ENCODE measurements around the gene BLOC1S2.
"Not testable (repeated sequence)": the region's sequence is repeated elsewhere in the genome, so short reads cannot be mapped to it uniquely, and the experiment has no call there.

BLOC1S2 gene

GRCh38 chr10:100286051-100287033 lies at the start of gene BLOC1S2:
Gene BLOC1S2 (minus strand): TSS chr10:100286680. CDS start chr10:100286659, 21 bp downstream.
- peak; percentile 52 for DNase-seq (ENCODE audit: low read depth, low spot score)

DNA sequence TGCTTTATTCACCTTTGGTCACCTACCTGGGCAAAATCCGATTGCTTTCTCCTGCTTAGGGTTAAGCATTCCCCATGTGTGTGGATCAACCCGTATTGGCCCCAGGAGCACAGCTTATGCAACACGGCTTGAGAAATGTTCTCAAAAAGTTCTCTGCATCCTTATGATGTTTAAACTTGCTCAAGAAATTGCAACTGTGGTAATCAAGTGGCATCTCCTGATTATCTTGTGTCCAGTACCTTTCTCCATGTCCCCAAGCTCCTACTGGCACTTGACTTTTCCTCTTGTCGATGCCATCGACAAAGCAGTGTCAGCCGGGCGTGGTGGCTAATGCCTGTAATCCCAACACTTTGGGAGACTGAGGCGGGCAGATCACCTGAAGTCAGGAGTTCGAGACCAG lies 48.3 kb upstream of the BLOC1S2 start:
- DNase-seq (ENCODE audit: low read depth, low spot score) = no peak

DNA sequence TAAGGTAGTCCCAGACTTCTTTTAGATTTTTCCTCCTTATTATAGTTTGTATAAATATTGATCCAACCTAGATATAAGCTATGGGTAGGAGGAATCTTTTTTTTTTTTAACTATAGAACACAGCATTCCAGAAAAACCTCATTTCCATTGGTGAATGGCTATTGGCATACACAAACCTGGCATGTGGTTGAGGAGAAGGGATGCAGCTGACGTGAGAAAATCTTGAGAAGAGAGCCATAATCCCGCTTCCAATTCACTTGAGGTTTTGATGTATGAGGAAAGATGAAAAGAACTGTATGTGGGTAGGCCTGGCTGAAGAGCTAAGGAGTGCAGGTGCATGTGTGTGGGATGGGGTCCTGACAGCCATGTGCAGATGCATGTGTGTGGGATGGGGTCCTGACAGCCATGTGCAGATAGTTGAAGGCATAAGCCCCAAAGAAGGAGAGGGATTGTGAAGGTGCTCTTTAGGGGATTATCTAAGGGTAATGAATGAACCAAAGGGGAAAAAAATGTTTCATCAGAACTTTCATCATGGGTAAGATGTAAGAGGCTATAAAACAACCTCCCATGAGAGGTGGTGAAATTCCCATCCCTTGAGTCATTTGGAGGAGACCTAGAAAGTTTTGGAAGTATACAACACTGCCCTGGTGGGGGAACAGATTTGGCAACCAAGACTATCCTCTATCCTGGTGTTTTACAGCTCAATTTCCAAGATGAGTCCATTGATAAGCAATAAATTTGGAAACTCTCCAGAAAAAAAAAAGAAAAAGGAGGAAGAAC lies 47.4 kb upstream of the BLOC1S2 start:
- no peak for DNase-seq (ENCODE audit: low read depth, low spot score)

DNA sequence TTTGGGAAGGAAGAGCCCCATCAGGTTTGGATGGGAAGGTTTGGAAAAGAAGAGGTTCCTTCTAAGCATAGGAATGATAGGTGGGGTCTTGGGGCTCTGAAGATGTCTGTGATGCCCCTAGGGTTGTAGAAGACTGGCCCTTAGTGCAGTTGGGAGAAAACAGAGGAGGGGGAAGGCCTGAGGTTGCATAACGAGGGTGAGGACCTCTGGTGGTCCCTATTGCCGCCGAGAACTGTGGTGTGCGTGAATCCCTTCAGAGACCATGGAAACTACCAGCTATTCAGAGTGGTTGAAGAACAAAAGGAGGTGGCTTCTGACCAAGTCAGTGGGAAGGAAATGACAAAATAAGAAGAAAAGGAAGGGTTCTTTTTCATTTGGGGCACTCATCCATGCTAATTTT lies 46.6 kb upstream of the BLOC1S2 start:
- no peak for DNase-seq (ENCODE audit: low read depth, low spot score)

- DNase-seq (ENCODE audit: low read depth, low spot score) = no peak
Measured at GRCh38 chr10:100330079-100330478, 43.6 kb upstream of the BLOC1S2 start, which contains the start of gene PKD2L1. Gene PKD2L1 (minus strand): TSS chr10:100330228. CDS start chr10:100330103, 125 bp downstream.

GRCh38 chr10:100328198-100328597 lies 41.7 kb upstream of the BLOC1S2 start:
- no peak for DNase-seq (ENCODE audit: low read depth, low spot score)

GRCh38 chr10:100327718-100328009 lies 41.2 kb upstream of the BLOC1S2 start:
- no peak for DNase-seq (ENCODE audit: low read depth, low spot score)

DNA sequence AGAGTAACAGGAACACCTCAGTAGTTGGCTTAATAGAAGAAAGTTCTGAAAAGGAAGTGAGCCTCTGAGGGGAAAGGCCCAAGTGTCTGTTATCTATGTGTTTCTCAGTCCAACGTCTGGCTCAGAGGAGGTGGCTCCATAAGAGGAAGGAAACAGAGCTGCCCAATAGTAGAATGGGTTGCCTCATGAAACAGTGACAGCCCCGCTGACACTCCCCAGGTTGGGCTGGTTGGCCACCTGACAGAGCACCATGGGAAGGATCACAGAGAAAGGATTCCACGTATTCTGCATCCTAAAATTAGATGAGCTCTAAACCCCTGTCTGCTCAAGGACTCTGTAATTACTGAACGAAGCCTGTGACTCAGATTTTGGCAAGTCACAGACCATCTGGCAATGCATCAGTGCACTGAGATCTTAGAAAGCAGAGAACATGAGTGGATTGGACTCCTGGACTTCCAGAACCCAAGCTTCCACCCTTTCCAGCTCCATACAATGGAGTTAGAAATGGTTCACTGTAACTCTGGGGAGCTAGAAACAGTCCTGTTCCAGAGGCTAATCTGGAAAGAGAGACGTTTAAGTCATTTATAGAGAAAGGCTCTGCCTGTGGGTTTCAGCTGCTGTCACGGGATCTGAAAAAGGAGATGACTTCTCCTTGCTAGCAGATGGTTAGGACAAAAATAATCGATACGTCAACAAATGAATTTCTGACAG lies 40.7 kb upstream of the BLOC1S2 start:
- no peak for DNase-seq (ENCODE audit: low read depth, low spot score)

- no peak for DNase-seq (ENCODE audit: low read depth, low spot score)
Measured at GRCh38 chr10:100325158-100325557, 38.7 kb upstream of the BLOC1S2 start.

GRCh38 chr10:100319707-100320402 lies 33.4 kb upstream of the BLOC1S2 start:
- DNase-seq (ENCODE audit: low read depth, low spot score) = no peak

DNA sequence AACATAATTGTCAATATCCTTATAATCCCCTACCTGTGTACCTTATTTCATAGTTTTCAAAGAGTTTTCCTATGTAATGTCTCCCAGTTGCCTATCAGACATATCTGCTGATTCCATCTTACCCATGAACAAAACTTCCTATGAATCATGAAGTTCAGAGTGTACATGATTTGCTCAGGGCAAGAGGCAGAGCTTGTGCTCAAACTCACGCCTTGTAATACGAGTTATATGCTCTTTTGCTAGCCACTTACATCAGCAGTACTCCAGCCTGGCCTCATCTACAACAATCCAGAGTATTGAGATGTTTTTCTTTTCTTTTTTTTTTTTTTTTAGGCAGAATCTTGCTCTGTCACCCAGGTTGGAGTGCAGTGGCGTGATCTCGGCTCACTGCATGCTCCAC lies 31.7 kb upstream of the BLOC1S2 start:
- no peak for DNase-seq (ENCODE audit: low read depth, low spot score)

- no peak for DNase-seq (ENCODE audit: low read depth, low spot score)
Measured at GRCh38 chr10:100315615-100316014, 29.1 kb upstream of the BLOC1S2 start.

- no peak for DNase-seq (ENCODE audit: low read depth, low spot score)
Measured at GRCh38 chr10:100311298-100311697, 24.8 kb upstream of the BLOC1S2 start.

- no peak for DNase-seq (ENCODE audit: low read depth, low spot score)
Measured at GRCh38 chr10:100307684-100308083, 21.2 kb upstream of the BLOC1S2 start.

- DNase-seq (ENCODE audit: low read depth, low spot score) = no peak
Measured at GRCh38 chr10:100306861-100307260, 20.4 kb upstream of the BLOC1S2 start.

DNA sequence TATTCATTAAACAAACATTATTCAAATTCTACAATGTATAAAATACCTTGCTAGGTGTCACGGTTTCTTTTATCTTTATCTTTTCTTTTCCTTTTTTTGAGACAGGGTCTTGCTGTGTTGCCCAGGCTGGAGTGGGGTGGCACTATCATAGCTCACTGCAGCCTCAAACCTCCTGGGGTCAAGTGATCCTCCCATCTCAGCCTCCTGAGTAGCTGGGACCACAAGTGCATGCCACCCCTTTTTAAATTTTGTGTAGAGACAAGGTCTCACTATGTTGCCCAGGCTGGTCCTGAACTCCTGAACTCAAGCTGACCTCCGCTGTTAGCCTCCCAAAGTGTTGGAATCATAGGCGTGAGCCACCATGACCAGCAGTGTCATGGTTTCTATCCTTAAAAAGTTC lies 17.9 kb upstream of the BLOC1S2 start:
- no peak for DNase-seq (ENCODE audit: low read depth, low spot score)

GRCh38 chr10:100303724-100304319 lies 17.3 kb upstream of the BLOC1S2 start:
- peak; percentile 12 for DNase-seq (ENCODE audit: low read depth, low spot score)

- peak; percentile 80 for DNase-seq (ENCODE audit: low read depth, low spot score)
Measured at GRCh38 chr10:100301123-100301522, 14.6 kb upstream of the BLOC1S2 start.

- DNase-seq (ENCODE audit: low read depth, low spot score) = no peak
Measured at GRCh38 chr10:100297242-100297641, 10.8 kb upstream of the BLOC1S2 start.

DNA sequence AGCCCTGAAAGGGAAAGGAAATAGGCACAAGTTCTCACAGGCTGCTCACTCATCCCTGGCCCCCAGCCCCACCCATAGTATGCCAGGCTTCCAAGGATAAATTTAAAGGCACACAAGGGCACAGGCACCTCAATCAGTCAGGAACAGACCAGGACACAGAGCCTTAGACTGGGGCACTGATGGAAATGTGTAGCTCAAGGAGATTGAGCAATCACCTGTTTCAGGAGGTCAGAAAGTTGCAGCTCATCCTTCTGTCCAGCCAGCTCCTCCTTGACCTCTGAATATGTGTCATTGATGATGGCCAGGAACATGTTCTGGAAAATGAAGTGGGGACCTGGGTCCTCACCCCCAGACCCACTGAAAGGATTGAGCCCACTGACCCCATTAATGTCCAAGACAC lies 6.6 kb upstream of the BLOC1S2 start:
- no peak for DNase-seq (ENCODE audit: low read depth, low spot score)

- not testable (repeated sequence) for DNase-seq (ENCODE audit: low read depth, low spot score)
Measured at GRCh38 chr10:100292300-100292699, 5.8 kb upstream of the BLOC1S2 start.

All from iPS DF 19.7 (cell line).